D721Med (cell line): ENCODE data around the gene FGF21.
"Not testable (repeated sequence)": the region's sequence is repeated elsewhere in the genome, so short reads cannot be mapped to it uniquely, and the experiment has no call there.

Experiments used
- DNase-seq: peaks from one replicate; pipeline ENCODE4 v3.0.0; 2011; ENCODE audit warnings: low spot score; ENCODE audit not compliant: insufficient read length
- FAIRE-seq: peaks from 2 replicates; lab custom pipeline; 2011; peaks lifted over from hg19 to GRCh38; lab: Jason Lieb, UNC
- CTCF ChIP-seq: IDR thresholded peaks from 2 replicates; pipeline ENCODE4 v1.5.1; 2012; ENCODE audit warnings: mild to moderate bottlenecking, control low read depth; ENCODE audit not compliant: insufficient read depth; ENCODE audit errors: missing control alignments

FGF21 gene

GRCh38 chr19:48757089-48757675, 1.9 kb downstream of the FGF21 start:
- FAIRE-seq (no peak), DNase-seq (no peak)
- no peak for TF ChIP-seq CTCF

GRCh38 chr19:48757741-48758144, 2.4 kb downstream of the FGF21 start:
- DNase-seq = no peak
- no peak for TF ChIP-seq CTCF

GRCh38 chr19:48760504-48761205, 5.3 kb downstream of the FGF21 start:
- TF ChIP-seq CTCF = no peak
- DNase-seq (no peak), FAIRE-seq (no peak)

More at GRCh38 chr19:48757741-48758144, 2.4 kb downstream of the FGF21 start:
- no peak for FAIRE-seq

- FAIRE-seq, DNase-seq: not testable (repeated sequence)
Observed at GRCh38 chr19:48765816-48766215, 10.5 kb downstream of the FGF21 start.

GRCh38 chr19:48768171-48768753, 12.9 kb downstream of the FGF21 start:
- FAIRE-seq, DNase-seq: not testable (repeated sequence)

GRCh38 chr19:48768994-48769713, 13.8 kb downstream of the FGF21 start:
- no peak for DNase-seq
- FAIRE-seq = no peak

GRCh38 chr19:48770266-48770665, 14.9 kb downstream of the FGF21 start:
- FAIRE-seq (no peak), DNase-seq (no peak)
- no peak for TF ChIP-seq CTCF

More at GRCh38 chr19:48768994-48769713, 13.8 kb downstream of the FGF21 start:
- no peak for TF ChIP-seq CTCF
